NCI-H2196 (cell line): Measurements from ENCODE around the gene LSP1.
"Not testable (repeated sequence)": the region's sequence is repeated elsewhere in the genome, so short reads cannot be mapped to it uniquely, and the experiment has no call there.

Experiments used
- DNase-seq: peaks from one replicate; lab custom pipeline; 2025; ENCODE audit not compliant: unreplicated experiment; lab: John Stamatoyannopoulos, UW

LSP1 gene

DNA sequence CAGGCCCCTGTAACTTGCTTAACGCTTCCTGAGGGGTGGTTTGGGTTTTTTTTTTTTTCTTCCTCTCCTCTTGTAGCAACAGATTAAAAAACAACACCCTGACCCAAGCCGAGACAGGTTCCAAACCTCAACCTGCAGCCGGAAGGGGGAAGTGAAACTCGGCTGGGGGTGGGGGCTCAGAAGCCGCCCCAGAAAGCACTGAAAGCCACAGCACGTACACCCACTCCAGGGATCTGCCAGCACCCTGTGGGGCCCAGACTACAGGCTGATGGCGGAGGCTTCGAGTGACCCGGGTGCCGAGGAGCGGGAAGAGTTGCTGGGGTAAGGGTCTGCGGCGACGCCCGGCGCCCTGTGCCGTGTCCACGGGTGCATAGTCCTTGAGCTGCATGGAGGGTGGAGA, at the start of gene LSP1:
Gene LSP1, plus strand, starts transcription at position 208 of the 400 bp plus-strand sequence. Its CDS starts 61 bp downstream, at position 269.
- DNase-seq, result no peak

DNA sequence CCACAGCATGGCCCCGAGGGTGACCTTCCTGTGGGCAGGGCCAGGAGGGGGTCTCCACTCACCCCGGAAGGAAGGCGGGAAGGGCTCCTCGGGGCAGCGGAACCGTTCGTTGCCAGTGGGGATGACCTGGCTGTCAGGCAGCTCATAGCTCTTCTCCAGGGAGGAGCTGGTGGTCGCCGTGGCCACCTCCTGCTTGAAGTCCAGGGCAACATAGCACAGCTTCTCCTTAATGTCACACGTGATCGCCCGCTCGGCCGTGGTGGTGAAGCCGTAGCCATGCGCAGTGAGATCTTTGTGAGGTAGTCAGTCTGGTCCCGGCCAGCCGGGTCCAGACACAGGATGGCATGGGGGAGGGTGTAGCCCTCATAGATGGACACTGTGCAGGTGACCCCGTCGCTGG, 49.6 kb upstream of the LSP1 start:
- DNase-seq, result no peak

- DNase-seq, result not testable (repeated sequence)
Measured at GRCh38 chr11:1803835-1804519, 48.9 kb upstream of the LSP1 start.

DNA sequence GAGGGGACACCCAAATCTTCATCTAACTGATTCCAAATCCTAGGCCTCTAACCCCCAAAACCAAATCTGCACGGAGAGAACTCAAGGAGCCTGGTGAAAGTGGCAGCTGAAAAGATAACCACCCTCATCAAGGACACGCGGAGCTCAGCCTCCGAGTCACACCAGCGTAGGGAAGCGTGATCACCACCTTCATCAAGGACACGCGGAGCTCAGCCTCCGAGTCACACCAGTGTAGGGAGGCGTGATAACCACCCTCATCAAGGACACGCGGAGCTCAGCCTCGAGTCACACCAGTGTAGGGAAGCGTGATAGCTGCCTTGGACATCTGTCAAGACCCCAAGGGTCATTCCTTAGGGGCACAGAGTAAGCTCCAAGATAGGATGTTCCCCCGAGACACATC, 47.4 kb upstream of the LSP1 start:
- DNase-seq, result no peak

DNA sequence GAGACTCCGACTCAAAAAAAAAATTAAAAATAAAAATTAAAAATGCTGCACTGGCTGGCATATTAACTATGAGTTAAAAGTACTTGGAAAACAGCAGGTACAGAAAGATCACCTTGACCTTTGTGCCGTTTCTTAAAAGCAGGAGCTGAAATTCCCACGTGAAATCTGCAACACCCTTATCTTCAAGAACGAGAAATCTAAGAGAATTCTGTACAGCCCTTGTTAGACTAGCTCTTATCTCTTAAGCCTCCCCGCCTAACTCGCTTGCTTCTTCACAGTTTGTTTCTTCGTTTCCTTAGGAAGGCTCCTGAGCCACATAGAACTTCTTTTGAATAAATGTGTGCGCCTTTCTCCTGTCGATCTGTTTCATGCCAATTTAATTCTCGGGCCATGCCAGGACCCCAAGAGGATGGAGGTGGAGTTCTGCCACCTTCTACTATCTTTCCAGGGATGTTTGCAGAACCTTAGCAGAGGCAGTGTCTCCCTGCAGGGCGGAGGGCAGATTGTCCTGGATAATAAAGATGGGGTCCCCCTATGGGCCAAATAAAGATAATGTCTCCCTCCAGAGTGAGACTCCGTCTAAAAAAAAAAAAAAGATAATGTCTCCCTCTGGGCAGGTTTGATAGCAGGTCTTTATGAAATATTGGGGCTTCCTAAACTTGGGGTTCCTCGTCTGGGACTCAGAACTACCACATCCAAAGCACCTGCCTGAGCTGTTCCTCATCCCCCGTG, 45.5 kb upstream of the LSP1 start:
- no peak for DNase-seq

DNA sequence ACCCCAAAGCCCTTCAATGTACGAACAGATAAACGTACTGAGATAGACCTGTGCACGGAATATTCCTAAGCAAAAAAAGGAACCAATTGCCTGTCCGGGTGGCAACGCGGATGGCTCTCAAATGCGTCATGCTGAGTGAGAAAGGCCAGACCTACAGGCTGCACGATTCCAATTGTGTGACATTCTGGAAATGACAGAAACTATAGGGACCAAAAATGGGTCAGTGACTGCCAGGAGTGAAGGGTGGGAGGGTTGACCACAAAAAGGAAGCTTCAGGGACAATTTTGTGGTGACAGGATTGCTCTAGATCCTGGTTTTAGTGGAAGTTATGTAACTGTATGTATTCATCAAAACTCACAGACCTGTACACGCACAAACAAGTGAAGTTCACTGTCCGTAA, 42.1 kb upstream of the LSP1 start:
- no peak for DNase-seq

DNA sequence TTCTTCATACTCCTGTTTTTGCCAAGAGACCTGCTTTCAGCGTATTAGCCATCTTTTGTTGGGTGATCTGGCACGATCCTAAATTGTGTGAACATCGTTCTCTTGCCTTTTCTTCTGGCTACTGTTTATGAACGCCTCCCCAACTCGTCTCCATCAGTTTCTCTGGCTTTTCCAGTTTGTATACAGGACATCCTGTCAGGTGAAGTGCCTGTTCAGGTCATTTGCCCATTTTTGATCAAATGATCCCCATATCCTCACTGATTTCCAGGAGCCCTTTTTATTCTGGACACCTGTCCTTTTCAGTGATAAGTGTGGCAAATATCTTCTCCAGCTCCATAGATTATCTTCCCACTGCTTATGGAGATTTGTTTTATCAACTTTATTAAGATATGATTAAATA, 40.6 kb upstream of the LSP1 start:
- no peak for DNase-seq

DNA sequence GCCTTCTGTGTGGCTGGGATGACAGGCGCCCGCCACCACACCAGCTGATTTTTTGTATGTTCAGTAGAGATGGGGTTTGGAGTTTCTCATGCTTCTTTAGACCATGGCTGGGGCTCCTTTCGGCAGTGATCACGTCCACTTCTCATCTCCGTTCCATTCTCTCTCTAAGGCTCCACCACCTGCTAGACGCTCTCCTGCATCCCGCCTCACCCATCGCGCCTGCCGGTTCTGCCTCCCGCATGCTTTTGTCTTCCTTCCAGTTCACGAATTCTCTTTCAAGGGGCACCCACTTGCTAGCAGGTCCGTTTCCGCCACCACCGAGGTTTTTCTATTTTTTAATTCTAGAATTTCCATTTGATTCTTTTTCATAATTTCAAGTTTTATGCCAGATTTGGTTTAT, 40.1 kb upstream of the LSP1 start:
- no peak for DNase-seq

GRCh38 chr11:1813356-1813755, 39.5 kb upstream of the LSP1 start:
- DNase-seq, result not testable (repeated sequence)

DNA sequence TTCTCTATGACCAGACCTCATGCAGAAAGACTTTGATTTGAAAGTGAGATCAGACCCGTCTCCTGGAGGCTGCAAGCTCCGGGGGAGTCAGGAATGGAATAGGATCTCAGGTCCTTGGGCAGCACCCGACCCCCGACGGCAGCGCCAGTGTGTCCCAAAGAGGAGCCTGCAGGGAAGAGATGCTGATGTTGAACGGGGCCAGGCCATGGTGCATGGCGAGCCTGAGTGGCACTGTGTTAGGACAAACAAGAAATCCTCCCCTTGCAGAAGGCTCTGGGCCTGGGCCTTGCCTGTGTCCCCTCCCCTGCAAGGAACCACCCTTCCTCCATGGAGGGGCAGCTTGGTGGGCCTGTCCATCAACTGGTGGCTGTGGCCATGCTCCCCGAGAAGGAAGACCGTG, 38.2 kb upstream of the LSP1 start:
- no peak for DNase-seq

GRCh38 chr11:1815311-1815710, 37.6 kb upstream of the LSP1 start:
- DNase-seq, result no peak

DNA sequence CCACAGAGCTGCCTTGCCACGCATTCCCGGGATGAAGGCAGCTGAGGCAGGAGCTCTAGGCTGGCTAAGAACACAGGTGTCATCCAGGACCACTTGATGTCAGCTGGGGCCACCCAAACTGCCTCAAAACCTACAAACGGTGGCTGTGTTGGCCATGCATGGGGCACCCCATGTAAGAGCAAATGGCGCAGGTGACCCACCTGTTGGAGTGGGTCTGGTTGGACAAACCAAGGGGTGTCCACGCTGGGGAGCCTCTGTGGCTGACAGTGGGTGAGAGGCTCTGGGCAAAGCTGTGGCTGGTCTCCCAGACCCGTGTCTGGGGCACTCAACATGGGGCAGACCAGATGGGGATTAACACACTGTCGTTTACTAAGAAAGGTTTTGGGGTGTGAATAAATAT, 37.1 kb upstream of the LSP1 start:
- DNase-seq, result no peak

GRCh38 chr11:1817000-1817399, 35.9 kb upstream of the LSP1 start:
- no peak for DNase-seq

- no peak for DNase-seq
Measured at GRCh38 chr11:1817511-1817910, 35.4 kb upstream of the LSP1 start.

DNA sequence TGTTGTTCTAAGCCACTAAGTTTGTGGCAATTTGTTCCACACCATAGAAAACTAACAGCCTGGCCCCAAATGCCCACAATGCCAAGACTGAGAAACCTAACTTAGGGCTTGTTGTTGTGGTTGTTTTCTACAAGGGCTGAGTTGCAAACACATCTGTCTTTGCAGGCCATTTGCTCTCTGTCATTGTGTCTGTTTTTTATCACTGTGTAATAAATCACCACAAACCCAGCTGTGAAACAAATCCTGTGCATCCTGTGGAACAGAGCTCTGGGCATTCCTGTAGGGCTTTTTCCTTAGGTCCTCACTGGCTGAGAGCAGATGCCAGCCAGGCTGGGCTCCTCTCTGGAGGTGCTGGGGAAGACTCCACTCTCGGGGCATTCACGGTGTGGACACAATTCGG, 33.8 kb upstream of the LSP1 start:
- no peak for DNase-seq

GRCh38 chr11:1820463-1821325, 32.2 kb upstream of the LSP1 start:
- no peak for DNase-seq

DNA sequence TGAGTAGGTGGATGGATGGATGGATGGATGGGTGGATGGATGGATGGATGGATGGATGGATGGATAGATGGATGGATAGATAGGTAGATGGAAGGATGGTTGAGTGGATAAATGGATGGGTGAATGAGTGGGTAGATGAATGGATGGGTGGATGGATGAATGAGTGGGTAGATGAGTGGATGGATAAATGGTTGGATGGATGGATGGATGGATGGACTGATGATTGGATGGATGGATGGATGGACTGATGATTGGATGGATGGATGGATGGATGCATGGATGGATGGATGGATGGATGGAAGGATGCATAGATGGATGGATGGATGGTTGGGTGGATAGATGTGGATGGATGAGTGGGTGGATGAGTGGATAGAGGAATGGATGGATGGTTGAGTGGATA, 31.3 kb upstream of the LSP1 start:
- DNase-seq, result no peak

GRCh38 chr11:1822648-1823375, 30.1 kb upstream of the LSP1 start:
- no peak for DNase-seq

- DNase-seq, result no peak
Measured at GRCh38 chr11:1823376-1824220, 29.3 kb upstream of the LSP1 start.
